Large intestine (tissue), 3 donors: ENCODE measurements around the gene SRM. TPM values are rescaled to one million over a fixed set of nuclear protein-coding genes. Genes with fewer than 3 reads are reported as not detected.
"Not testable (repeated sequence)": the region's sequence is repeated elsewhere in the genome, so short reads cannot be mapped to it uniquely, and the experiment has no call there.

Source experiments
- DNase-seq, 2 donors: peaks; one replicate each; pipeline versions ENCODE4 v3.0.0 to v3.0.0-alpha.2; 2013
- H3K27ac ChIP-seq: one replicate; pipeline ENCODE4 v1.5.1; 2013; ENCODE audit warnings: low read length
- H3K27me3 ChIP-seq: 2 replicates; pipeline ENCODE4 v1.6.1; 2013; ENCODE audit warnings: low read length; ENCODE audit not compliant: control insufficient read depth, insufficient read depth
- H3K36me3 ChIP-seq: 2 replicates; pipeline ENCODE4 v1.6.1; 2013; ENCODE audit warnings: low read length; ENCODE audit not compliant: control insufficient read depth, insufficient read depth
- H3K4me1 ChIP-seq: one replicate; pipeline ENCODE4 v1.6.1; 2013; ENCODE audit warnings: low read length; ENCODE audit not compliant: control insufficient read depth, insufficient read depth
- H3K4me3 ChIP-seq: one replicate; pipeline ENCODE4 v1.5.1; 2013; ENCODE audit warnings: low read length
- H3K9me3 ChIP-seq: one replicate; pipeline ENCODE4 v1.6.1; 2013; ENCODE audit warnings: mild to moderate bottlenecking, low read depth, low read length, moderate library complexity; ENCODE audit not compliant: control insufficient read depth
- WGBS: methylation state at CpG from one replicate; pipeline ENCODE4 v1.1.5; 2013; ENCODE audit warnings: low lambda C conversion rate; ENCODE audit not compliant: insufficient coverage; 5-methylcytosine and 5-hydroxymethylcytosine counted together
- polyA plus RNA-seq: library from polyadenylated mRNA; unstranded; fragments of 120-200 nt; gene quantifications from one replicate; pipeline ENCODE4 v1.2.1, GENCODE V29; 2013

Gene SRM
- polyA plus RNA-seq, 1 donor: 38.2 TPM

- Histone ChIP-seq H3K27ac (no peak overlapping the region), H3K9me3 (no peaks in the 10 kb centered on the region), H3K4me3 (no peak overlapping the region), H3K27me3 (no peaks in the 10 kb centered on the region), H3K4me1 (no peaks in the 10 kb centered on the region), H3K36me3 (no peaks in the 10 kb centered on the region)
- no CpG with 5 or more reads among the region's 8 CpGs for WGBS
- no peak for DNase-seq
Observed at GRCh38 chr1:11046270-11046566, 13.6 kb downstream of the SRM start.

- Histone ChIP-seq H3K9me3 (no peaks in the 10 kb centered on the region), H3K4me3 (no peak overlapping the region), H3K36me3 (no peaks in the 10 kb centered on the region), H3K27ac (no peak overlapping the region), H3K4me1 (no peaks in the 10 kb centered on the region), H3K27me3 (no peaks in the 10 kb centered on the region)
- 93% methylated on average over 2 of the region's 32 CpGs for WGBS
- DNase-seq: no peak
Observed at GRCh38 chr1:11045428-11046269, 14.2 kb downstream of the SRM start.

GRCh38 chr1:11044849-11045427, 14.9 kb downstream of the SRM start:
- no peaks in the 10 kb centered on the region for H3K36me3 ChIP-seq
- no peaks in the 10 kb centered on the region for H3K4me1 ChIP-seq
- no peak overlapping the region for H3K4me3 ChIP-seq
- no peaks in the 10 kb centered on the region for H3K27me3 ChIP-seq
- WGBS: no CpG with 5 or more reads among the region's 16 CpGs
- DNase-seq: no peak
- H3K27ac ChIP-seq: no peak overlapping the region
- H3K9me3 ChIP-seq: no peaks in the 10 kb centered on the region

GRCh38 chr1:11044086-11044848, 15.6 kb downstream of the SRM start:
- no peak for DNase-seq
- Histone ChIP-seq H3K4me3 (no peak overlapping the region), H3K27ac (no peak overlapping the region), H3K36me3 (no peaks in the 10 kb centered on the region), H3K9me3 (no peaks in the 10 kb centered on the region), H3K4me1 (no peaks in the 10 kb centered on the region), H3K27me3 (no peaks in the 10 kb centered on the region)
- no CpG with 5 or more reads among the region's 16 CpGs for WGBS

GRCh38 chr1:11042995-11043874, 16.6 kb downstream of the SRM start:
- Histone ChIP-seq H3K27ac (no peak overlapping the region), H3K4me3 (no peak overlapping the region), H3K9me3 (no peaks in the 10 kb centered on the region), H3K27me3 (peaks cover 4% of the 10 kb centered on the region), H3K4me1 (peaks cover under 1% of the 10 kb centered on the region), H3K36me3 (no peaks in the 10 kb centered on the region)
- no CpG with 5 or more reads among the region's 19 CpGs for WGBS
- no peak for DNase-seq

- H3K27ac ChIP-seq: no peak overlapping the region
- H3K9me3 ChIP-seq: no peaks in the 10 kb centered on the region
- no peaks in the 10 kb centered on the region for H3K36me3 ChIP-seq
- no peak overlapping the region for H3K4me3 ChIP-seq
- peaks cover 5% of the 10 kb centered on the region for H3K27me3 ChIP-seq
- no peak for DNase-seq
- H3K4me1 ChIP-seq: peaks cover 2% of the 10 kb centered on the region
- WGBS: 82% methylated on average over 3 of the region's 3 CpGs
Observed at GRCh38 chr1:11042065-11042464, 17.8 kb downstream of the SRM start.

- Histone ChIP-seq H3K27ac (no peak overlapping the region), H3K9me3 (no peaks in the 10 kb centered on the region), H3K36me3 (no peaks in the 10 kb centered on the region), H3K27me3 (peaks cover 5% of the 10 kb centered on the region), H3K4me1 (peaks cover 2% of the 10 kb centered on the region), H3K4me3 (no peak overlapping the region)
- no peak for DNase-seq
Observed at GRCh38 chr1:11041048-11041447, 18.8 kb downstream of the SRM start.

GRCh38 chr1:11040105-11040429, 19.8 kb downstream of the SRM start:
- not testable (repeated sequence) for H3K27me3 ChIP-seq, H3K4me3 ChIP-seq, H3K4me1 ChIP-seq, H3K9me3 ChIP-seq, H3K36me3 ChIP-seq, H3K27ac ChIP-seq, DNase-seq
- WGBS: 100% methylated on average over 1 of the region's 7 CpGs

- H3K9me3 ChIP-seq: no peaks in the 10 kb centered on the region
- no peak overlapping the region for H3K27ac ChIP-seq
- 75% methylated on average over 1 of the region's 2 CpGs for WGBS
Observed at GRCh38 chr1:11039351-11040104, 20.3 kb downstream of the SRM start.

More at GRCh38 chr1:11039351-11040104, 20.3 kb downstream of the SRM start:
- Histone ChIP-seq H3K36me3 (no peaks in the 10 kb centered on the region), H3K4me1 (peaks cover 2% of the 10 kb centered on the region), H3K4me3 (no peak overlapping the region), H3K27me3 (peaks cover 5% of the 10 kb centered on the region)
- DNase-seq: no peak
